GM23338 (cell line): ENCODE results near the gene SLAMF6.
A peak's percentile ranks its signal among the peaks of the same experiment; 100 is the strongest.

Experiments
- CTCF ChIP-seq, 2 experiments: fragments of 200-600 bp in 1 of 2; sonication (generic) in 1 of 2; conservative IDR thresholded peaks; 2 replicates each; pipeline versions ENCODE4 v1.5.1 to v1.6.1; 2016 to 2017; ENCODE audit warnings: antibody characterized with exemption in 2 of 2, low read depth in 2 of 2, mild to moderate bottlenecking in 2 of 2, moderate library complexity in 1 of 2
- EZH2 ChIP-seq: fragments of 200-600 bp; sonication (generic); IDR thresholded peaks from one replicate; pipeline ENCODE4 v1.8.0; 2017; ENCODE audit warnings: antibody characterized with exemption, mild to moderate bottlenecking, low read depth; ENCODE audit not compliant: unreplicated experiment
- NANOG ChIP-seq: IDR thresholded peaks from 2 replicates; pipeline ENCODE4 v1.6.1; 2016; ENCODE audit warnings: antibody characterized with exemption, borderline replicate concordance
- POLR2AphosphoS5 ChIP-seq: IDR thresholded peaks from 2 replicates; pipeline ENCODE4 v1.6.1; 2016; ENCODE audit warnings: antibody characterized with exemption, low read depth
- REST ChIP-seq: IDR thresholded peaks from one replicate; pipeline ENCODE4 v1.6.1; 2018; ENCODE audit warnings: antibody characterized with exemption; ENCODE audit not compliant: unreplicated experiment

- TF ChIP-seq CTCF (conservative IDR thresholded peaks at IDR 0.05; ENCODE audit: low read depth in 2 of 2) (peak; percentile 65 to 83), EZH2 (no peak), REST (no peak), NANOG (no peak), POLR2AphosphoS5 (no peak)
These were observed 27.5 kb upstream of the SLAMF6 start for GRCh38 chr1:160550572-160551034.
